OCI-LY7 (cell line): Measurements from ENCODE around the gene FOXL2. TPM values are rescaled to one million over a fixed set of nuclear protein-coding genes. Genes with fewer than 3 reads are reported as not detected.

Experiments used
- BruUV-seq: library from RNA; stranded (reverse); fragments of 400-500 nt; replicated peaks from 2 replicates; lab custom pipeline; 2021; lab: Mats Ljungman, UMichigan
- CTCF ChIA-PET: fragments of 300-600 bp; sonication (Branson Sonifier 250); formaldehyde crosslinking; loops from one replicate; lab custom pipeline; 2022; ENCODE audit warnings: antibody characterized with exemption; ENCODE audit not compliant: unreplicated experiment; lab: Charles Lee
- POLR2A ChIA-PET: fragments of 300-600 bp; sonication (Branson Sonifier 250); formaldehyde crosslinking; loops from one replicate; lab custom pipeline; 2022; ENCODE audit warnings: antibody characterized with exemption; lab: Charles Lee
- DNase-seq: peaks from one replicate; pipeline ENCODE4 v3.0.0-alpha.2; 2015; ENCODE audit warnings: low spot score
- H2AFZ ChIP-seq: fragments of 200-600 bp; sonication (generic), shearing (Covaris generic); 2 replicates; pipeline ENCODE4 v1.6.1; 2014; ENCODE audit warnings: mild to moderate bottlenecking, antibody characterized with exemption, low read length, moderate library complexity
- H3K27ac ChIP-seq: fragments of 200-600 bp; sonication (generic); 2 replicates; pipeline ENCODE4 v1.5.1; 2014; ENCODE audit warnings: mixed run types, low read depth, mild to moderate bottlenecking, moderate library complexity, low read length, inconsistent platforms; ENCODE audit not compliant: poor library complexity, severe bottlenecking
- H3K36me3 ChIP-seq: fragments of 200-600 bp; sonication (generic); 2 replicates; pipeline ENCODE4 v1.6.1; 2014; ENCODE audit warnings: mild to moderate bottlenecking, antibody characterized with exemption, low read length, moderate library complexity, mixed read lengths; ENCODE audit not compliant: insufficient read depth
- H3K4me1 ChIP-seq: fragments of 200-600 bp; sonication (generic); 2 replicates; pipeline ENCODE4 v1.5.1; 2014; ENCODE audit warnings: mild to moderate bottlenecking, low read length; ENCODE audit not compliant: insufficient read depth, poor library complexity, severe bottlenecking
- H3K4me2 ChIP-seq: fragments of 200-600 bp; sonication (generic); 2 replicates; pipeline ENCODE4 v1.6.1; 2014; ENCODE audit warnings: mild to moderate bottlenecking, low read length
- H3K4me3 ChIP-seq: fragments of 200-600 bp; sonication (generic); 2 replicates; pipeline ENCODE4 v1.5.1; 2014; ENCODE audit warnings: mild to moderate bottlenecking, low read depth, low read length; ENCODE audit not compliant: poor library complexity, severe bottlenecking
- H3K79me2 ChIP-seq: fragments of 200-600 bp; sonication (generic); 2 replicates; pipeline ENCODE4 v1.6.1; 2016; ENCODE audit warnings: low read depth, mild to moderate bottlenecking, low read length, moderate library complexity, mixed read lengths; ENCODE audit not compliant: insufficient read depth
- H3K9me2 ChIP-seq: fragments of 200-600 bp; sonication (generic); 2 replicates; pipeline ENCODE4 v1.6.1; 2016; ENCODE audit warnings: mild to moderate bottlenecking, low read length, mixed read lengths; ENCODE audit not compliant: insufficient read depth
- H3K9me3 ChIP-seq: fragments of 200-600 bp; sonication (generic); 2 replicates; pipeline ENCODE4 v1.6.1; 2014; ENCODE audit warnings: mild to moderate bottlenecking, mixed run types, low read length, mixed read lengths
- H4K20me1 ChIP-seq: fragments of 200-600 bp; sonication (generic); 2 replicates; pipeline ENCODE4 v1.6.1; 2014; ENCODE audit warnings: mild to moderate bottlenecking, antibody characterized with exemption, low read length, moderate library complexity, mixed read lengths; ENCODE audit not compliant: insufficient read depth
- CTCF ChIP-seq: fragments of 200-600 bp; sonication (generic); conservative IDR thresholded peaks from 2 replicates; pipeline ENCODE4 v1.5.1; 2014; ENCODE audit warnings: mild to moderate bottlenecking, antibody characterized with exemption, low read length, moderate library complexity, mixed read lengths
- EZH2phosphoT487 ChIP-seq: fragments of 200-600 bp; sonication (generic); IDR thresholded peaks from 2 replicates; pipeline ENCODE4 v1.6.1; 2018; ENCODE audit warnings: low read depth, borderline replicate concordance, mild to moderate bottlenecking, mixed run types, antibody characterized with exemption, low read length, moderate library complexity, mixed read lengths
- intact Hi-C: fragments of 100-400 bp; cut with micrococcal nuclease; formaldehyde crosslinking; loops from one replicate; pipeline ENCODE4 v1.10.0; 2022; ENCODE audit not compliant: unreplicated experiment
- total RNA-seq, 2 experiments: library from RNA; depleted of rRNA in 1 of 2; stranded (reverse); fragments of >200 nt in 1 of 2; shearing (Covaris generic) in 1 of 2; gene quantifications; 2 replicates each; pipeline ENCODE4 v1.2.3, GENCODE V29; 2014 to 2022

The FOXL2 gene
- total RNA-seq, 2 experiments from 2014 or later: not detected

GRCh38 chr3:138901567-138901966 is 45.4 kb downstream of the FOXL2 start:
- POLR2A ChIA-PET: interaction anchor here (0.7 to 1.5 kb wide), 3 partner anchors 11 to 1007 kb away, joined by 4 to 6 read pairs (median 4); no protein-coding TSS in a partner anchor
- H4K20me1 ChIP-seq: no peaks in the 10 kb centered on the region
- H3K79me2 ChIP-seq: no peaks in the 10 kb centered on the region
- BruUV-seq: no TSS peak
- no peak for DNase-seq
- TF ChIP-seq EZH2phosphoT487 (no peak), CTCF (no peak)
- no peak overlapping the region for H2AFZ ChIP-seq
- H3K4me2 ChIP-seq: no peak overlapping the region
- no peaks in the 10 kb centered on the region for H3K9me3 ChIP-seq
- H3K36me3 ChIP-seq: no peaks in the 10 kb centered on the region
- intact Hi-C loops: no loop called here
- no peaks in the 10 kb centered on the region for H3K4me1 ChIP-seq
- H3K4me3 ChIP-seq: no peak overlapping the region
- CTCF ChIA-PET: no interaction called here
- H3K9me2 ChIP-seq: no peaks in the 10 kb centered on the region
- no peak overlapping the region for H3K27ac ChIP-seq

GRCh38 chr3:138899351-138899991 is 47.5 kb downstream of the FOXL2 start:
- no peaks in the 10 kb centered on the region for H3K36me3 ChIP-seq
- H3K79me2 ChIP-seq: no peaks in the 10 kb centered on the region
- intact Hi-C loops: no loop called here
- H2AFZ ChIP-seq: no peak overlapping the region
- ChIA-PET POLR2A (interaction anchor here (1.5 kb wide), 1 partner anchor 45 kb away, joined by 4 read pairs; no protein-coding TSS in a partner anchor), CTCF (no interaction called here)
- BruUV-seq: no TSS peak
- no peaks in the 10 kb centered on the region for H3K9me2 ChIP-seq
- TF ChIP-seq CTCF (no peak), EZH2phosphoT487 (no peak)
- no peak for DNase-seq
- no peak overlapping the region for H3K27ac ChIP-seq
- H3K9me3 ChIP-seq: no peaks in the 10 kb centered on the region
- H3K4me3 ChIP-seq: no peak overlapping the region
- H3K4me1 ChIP-seq: no peaks in the 10 kb centered on the region
- no peak overlapping the region for H3K4me2 ChIP-seq
- H4K20me1 ChIP-seq: no peaks in the 10 kb centered on the region

- TF ChIP-seq CTCF (no peak), EZH2phosphoT487 (no peak)
- Histone ChIP-seq H4K20me1 (no peaks in the 10 kb centered on the region), H3K4me1 (no peaks in the 10 kb centered on the region), H3K4me3 (no peak overlapping the region), H2AFZ (no peak overlapping the region), H3K9me2 (no peaks in the 10 kb centered on the region), H3K27ac (no peak overlapping the region), H3K9me3 (no peaks in the 10 kb centered on the region), H3K4me2 (no peak overlapping the region), H3K79me2 (no peaks in the 10 kb centered on the region), H3K36me3 (no peaks in the 10 kb centered on the region)
- no TSS peak for BruUV-seq
- DNase-seq: no peak
- intact Hi-C loops: no loop called here
- ChIA-PET CTCF (interaction anchor here (0.6 kb wide), 1 partner anchor 237 kb away, joined by 4 read pairs; no protein-coding TSS in a partner anchor), POLR2A (interaction anchor here (0.7 to 1.5 kb wide), 2 partner anchors 44 to 1838 kb away, joined by 3 to 4 read pairs; no protein-coding TSS in a partner anchor)
These were observed 48.2 kb downstream of the FOXL2 start for GRCh38 chr3:138898708-138899107.
